Stimulated activated CD4-positive, alpha-beta T cell treated with anti-CD3 and anti-CD28 coated beads, Interleukin-4, amount 100 ng/mL, for 4 hours (primary cell): ENCODE data around the gene CFAP61.

Experiments used
- DNase-seq, 2 experiments: peaks; one replicate each; pipeline ENCODE4 v3.0.0-alpha.2; 2020

Gene CFAP61

DNA sequence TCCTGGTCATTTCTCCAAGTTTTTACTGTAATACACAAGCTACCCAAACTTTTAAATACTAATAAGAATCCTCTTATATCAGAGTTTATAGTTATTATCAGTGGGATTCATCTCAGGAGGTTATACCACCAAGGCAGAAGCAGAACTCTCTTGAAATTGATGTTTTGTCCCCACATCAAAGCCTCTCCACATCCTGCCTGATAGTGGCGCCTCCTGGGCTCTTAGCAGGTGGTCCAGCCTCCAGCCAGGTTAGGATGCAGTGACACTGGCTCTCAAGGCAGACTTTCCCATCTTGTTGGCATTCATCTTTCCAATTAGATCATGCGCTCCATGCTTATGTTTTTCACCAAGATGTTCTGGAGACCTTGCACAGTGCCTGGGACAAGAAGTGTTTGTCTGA, 233.7 kb downstream of the CFAP61 start:
- no peak for DNase-seq

GRCh38 chr20:20289331-20289730, 237.0 kb downstream of the CFAP61 start:
- no peak for DNase-seq

DNA sequence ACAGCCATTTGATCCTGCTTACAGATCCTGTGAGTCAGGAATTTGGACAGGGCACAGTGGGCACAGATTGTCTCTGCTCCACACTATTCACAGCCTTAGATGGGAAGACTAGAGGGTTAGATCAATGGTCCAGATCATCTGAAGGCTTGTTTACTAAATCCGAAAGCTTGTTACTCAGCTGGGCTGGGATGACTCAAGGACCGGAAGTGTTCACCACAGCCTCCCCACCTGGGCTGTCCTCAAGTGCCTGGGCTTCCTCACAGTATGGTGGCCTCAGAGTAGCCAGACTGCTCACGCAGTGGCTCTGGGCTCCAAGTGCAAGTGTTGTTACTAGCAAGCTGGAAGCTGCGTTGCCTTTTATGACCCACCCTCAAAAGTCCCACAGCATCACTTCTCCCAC, 240.1 kb downstream of the CFAP61 start:
- DNase-seq, result no peak

DNA sequence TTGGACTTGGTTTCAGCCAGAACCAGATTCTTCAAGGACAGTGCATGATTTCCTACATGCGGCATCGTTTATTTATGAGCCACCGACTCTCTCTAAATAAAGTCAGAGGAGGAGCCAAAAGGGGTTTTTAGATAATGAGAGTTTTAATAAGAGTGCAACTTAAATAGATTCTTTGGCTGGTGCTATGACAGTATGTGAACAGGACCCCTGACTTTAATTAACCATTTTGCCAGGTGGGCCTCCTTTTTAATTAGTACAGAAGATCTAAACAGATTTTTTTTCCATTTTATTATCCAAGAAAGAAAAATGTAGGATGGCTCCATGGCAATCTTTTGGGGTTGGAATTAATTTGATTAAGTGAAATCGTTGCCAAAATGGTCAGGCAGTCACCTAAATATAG, 240.8 kb downstream of the CFAP61 start:
- no peak for DNase-seq

DNA sequence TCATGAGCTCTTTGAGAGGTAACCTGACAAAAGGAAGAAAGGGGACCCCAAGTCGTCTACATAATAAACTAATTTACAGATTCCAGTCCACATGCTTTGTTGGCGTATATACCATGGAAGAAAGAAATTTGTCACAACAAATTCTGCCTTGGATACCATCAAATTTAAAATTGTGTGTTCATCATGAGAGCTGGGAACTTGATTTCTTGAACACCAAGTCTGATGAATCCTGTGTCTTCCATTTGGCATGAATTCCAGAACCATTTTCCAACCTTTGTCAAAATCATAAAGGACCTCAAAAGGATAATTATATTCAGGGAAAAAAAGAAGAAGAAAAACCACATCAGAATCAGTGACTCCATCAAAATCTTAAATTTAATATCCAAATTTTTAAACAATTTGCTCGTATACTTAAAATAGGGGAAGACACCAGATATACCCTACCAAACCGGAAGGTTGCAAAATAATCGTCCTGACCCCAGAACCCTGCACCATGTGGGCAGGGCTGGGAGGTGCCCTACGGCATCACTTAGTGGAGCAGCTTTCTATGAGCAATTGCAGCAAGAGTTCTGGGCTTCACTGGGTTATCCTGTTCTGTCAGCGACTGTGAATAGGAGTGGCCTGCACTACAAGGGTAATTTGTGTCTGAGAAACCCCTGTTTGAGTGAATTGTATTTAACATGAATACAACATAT, 241.5 kb downstream of the CFAP61 start:
- DNase-seq, result no peak

DNA sequence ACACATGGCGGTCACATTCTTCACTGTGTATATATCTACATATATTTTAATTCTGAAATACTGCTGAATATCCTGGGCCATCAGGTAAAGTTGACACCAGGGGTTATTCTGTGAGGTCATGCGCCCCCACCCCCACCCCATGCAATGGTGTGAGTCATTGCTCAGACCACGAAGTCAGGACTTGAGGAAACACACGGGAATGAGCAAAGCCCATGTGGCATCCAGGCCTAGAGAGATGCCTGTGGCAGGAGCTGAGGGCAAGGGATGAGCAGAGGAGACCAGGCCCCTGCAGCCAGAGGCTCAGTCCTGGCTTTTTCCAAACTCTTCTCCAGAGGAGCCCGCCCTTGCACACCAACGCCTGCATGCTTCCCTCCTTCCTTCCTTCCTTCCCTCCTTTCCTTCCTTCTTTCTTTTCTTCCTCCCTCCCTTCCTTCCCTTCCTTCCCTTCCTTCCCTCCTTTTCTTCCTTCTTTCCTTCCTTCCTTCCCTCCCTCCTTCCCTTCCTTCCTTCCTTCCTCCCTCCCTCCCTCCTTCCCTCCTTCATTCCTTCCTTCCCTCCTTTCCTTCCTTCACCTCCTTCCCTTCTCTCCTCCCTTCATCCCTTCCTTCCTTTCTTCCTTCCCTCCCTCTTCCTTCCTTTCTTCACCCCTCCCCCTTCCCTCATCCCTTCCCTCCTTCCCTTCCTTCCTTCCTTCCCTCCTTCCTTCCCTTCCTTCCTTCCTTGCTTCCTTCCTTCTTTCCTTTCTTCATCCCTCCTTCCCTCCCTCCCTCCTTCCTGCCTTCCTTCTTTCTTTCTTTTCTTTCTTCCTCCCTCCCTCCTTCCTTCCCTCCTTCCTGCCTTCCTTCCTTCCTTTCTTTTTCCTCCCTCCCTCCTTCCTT, 243.5 kb downstream of the CFAP61 start:
- no peak for DNase-seq

- no peak for DNase-seq
Measured at GRCh38 chr20:20297181-20297580, 244.8 kb downstream of the CFAP61 start.

- no peak for DNase-seq
Measured at GRCh38 chr20:20297752-20298151, 245.4 kb downstream of the CFAP61 start.

GRCh38 chr20:20299904-20300303, 247.6 kb downstream of the CFAP61 start:
- DNase-seq, result no peak

DNA sequence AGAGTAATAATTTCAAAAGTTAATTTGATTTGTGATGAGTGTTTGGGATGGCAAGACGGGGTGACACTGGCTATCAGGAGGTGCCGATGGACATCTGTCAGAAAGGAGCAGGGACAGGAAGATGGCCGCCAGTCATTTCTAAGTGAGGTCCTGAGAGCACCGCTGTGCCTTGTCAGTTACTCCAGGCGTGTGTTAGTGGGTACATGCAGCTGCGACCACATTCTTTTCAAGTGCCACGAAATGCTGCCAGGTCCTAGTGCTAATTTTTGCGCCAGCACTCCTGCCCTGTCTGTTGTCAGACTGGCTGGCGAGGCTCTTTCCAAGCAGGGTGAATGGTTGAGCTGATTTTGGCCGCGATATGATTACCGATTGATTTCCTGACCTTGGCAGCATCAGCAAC, 251.0 kb downstream of the CFAP61 start:
- no peak for DNase-seq

GRCh38 chr20:20303742-20304141, 251.4 kb downstream of the CFAP61 start:
- no peak for DNase-seq

DNA sequence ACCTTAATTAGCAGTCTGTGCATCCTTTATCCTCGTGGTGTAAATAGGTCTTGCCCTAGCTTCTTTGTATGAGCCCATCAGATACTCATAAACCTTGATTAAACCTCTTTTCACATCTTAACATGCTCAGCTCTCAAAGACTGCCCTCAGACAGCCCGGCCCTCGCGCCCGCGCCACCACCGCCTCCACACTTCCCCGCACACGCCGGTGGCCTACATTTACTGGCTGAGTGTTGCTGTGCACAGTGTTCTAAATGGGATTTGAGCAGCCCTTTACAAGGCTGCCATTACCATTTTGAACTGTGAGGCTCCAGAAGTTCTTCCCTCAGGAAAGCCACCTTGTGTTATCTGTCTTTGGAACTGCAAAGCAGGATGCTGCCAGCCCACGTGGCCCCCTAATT, 252.6 kb downstream of the CFAP61 start:
- DNase-seq, result no peak

DNA sequence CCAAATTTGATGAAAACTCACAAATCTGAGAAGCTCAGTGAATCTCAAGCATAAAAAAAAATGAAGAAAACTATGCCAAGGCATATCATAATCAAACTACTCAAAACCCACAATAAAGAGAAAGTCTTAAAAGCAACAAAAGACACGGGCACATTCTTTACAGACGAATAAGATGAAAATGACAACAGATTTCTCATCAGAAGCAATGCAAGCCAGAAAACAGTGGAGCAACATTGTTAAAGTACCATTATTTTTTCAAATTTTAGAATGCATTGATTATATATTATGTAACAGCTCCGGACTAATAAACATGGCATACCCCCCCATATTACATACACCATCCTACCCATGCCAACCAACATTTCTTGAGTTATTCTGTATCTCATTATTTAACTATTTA, 260.2 kb downstream of the CFAP61 start:
- DNase-seq, result no peak

DNA sequence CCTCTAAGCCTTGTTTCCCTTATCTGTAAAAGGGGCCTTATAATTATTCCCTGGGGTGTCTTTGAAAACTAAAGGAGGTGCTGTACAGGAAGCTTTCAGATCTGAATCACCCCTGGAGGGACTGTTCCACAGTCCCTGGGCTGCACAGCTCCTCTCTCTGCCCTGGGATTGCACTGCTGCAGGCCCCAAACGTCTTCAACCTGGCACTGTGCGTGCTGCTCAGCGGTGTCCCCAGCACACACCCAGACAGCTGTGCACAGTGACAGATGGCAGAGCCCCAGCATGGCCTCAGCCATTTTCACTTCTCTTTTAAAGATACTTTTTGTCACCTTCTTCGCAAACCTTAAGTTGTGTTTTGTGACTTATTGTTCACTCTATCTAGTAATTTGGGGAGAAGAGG, 264.9 kb downstream of the CFAP61 start:
- DNase-seq, result no peak

GRCh38 chr20:20317621-20318364, 265.5 kb downstream of the CFAP61 start:
- no peak for DNase-seq

DNA sequence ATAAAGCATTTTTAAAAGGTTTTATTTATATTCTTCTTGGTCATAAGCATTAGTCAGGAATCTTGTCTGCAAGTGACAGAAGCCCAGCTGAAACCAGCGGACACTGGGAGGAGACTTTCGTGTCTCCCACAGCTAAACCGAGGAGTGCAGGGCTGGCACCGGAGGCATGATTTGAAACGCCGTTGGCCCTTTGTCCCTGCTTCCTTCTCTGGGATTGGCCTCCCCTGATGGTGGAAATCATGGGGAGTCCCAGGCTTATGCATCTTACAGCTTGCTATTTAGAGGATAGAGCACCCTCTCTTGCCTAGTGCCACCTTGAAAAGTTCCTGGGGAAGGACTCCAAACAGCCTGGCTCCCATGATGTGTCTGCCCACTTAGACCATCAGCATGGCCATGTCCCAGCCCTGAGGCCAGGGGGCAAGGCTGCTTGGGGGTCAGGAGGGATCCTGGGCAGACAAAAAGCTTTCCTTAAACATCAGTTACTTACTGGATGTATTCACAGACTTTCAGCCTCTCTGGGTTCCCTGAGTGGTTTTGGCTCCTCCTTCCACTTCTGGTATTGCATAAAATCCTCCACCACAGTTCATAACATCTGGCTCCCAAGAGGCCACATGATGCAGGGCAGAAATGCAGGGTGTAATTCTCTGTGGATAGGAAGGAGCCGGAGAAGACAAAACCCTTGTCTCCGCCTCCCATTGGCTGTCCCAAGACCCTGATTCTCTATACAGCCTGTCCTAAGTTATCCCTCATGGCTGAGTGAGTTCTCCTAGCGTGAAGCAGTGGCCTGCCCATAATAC, 266.2 kb downstream of the CFAP61 start:
- DNase-seq, result no peak

GRCh38 chr20:20321134-20321533, 268.8 kb downstream of the CFAP61 start:
- DNase-seq, result no peak

DNA sequence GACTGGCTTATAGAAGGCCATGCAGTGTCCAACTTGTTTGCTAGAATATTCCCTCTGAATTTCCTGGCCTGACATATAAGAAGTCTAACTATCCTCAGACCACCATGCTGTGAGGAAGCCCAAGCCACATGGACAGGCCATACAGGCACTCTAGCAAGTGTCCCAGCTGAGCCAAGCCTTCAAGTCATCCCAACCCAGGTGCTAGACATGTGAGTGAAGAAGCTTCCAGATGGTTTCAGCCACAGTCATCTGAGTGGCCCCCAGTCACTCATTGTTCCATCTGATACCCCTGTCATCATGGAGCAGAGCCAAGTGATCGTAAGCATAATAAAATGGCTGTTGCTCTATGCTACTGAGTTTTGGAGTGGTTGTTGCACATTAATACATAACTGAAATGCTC, 269.6 kb downstream of the CFAP61 start:
- no peak for DNase-seq

DNA sequence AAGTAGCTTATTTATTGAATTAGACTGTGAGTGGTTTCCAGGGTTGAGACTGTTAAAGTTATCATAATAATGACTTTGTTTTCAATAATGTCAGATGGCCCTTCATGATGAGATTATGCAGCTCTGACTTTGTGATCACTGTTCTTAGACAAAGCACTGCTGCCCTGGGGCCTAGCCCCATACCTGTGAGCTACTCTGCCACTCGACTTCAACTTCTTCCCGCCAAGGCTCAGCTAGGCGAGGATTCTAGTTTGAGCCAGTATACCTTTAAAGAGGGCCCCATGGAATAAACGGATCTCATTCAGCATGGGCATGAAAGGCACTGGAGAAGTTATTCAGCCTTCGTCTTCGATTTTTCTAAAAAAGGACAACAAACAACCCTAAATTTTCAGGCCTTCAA, 270.6 kb downstream of the CFAP61 start:
- no peak for DNase-seq

DNA sequence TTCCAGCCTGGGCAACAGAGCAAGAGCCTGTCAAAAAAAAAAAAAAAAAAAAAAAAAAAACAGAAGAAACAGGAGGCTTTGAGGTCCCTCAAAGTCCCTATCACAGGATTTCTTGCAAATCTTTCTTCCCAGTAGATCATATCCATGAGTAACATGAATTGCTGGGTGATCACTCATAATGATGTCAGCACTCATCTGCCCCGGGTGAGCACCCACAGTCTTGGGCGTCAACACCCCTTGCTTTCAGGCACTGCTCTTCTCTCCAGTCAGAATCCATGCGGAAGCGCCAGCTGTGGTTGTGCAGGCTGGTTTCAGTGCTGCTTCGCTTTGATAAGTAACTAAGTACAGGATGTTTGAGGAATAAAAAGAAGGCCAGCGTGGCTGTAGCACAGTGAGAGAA, 275.4 kb downstream of the CFAP61 start:
- no peak for DNase-seq

DNA sequence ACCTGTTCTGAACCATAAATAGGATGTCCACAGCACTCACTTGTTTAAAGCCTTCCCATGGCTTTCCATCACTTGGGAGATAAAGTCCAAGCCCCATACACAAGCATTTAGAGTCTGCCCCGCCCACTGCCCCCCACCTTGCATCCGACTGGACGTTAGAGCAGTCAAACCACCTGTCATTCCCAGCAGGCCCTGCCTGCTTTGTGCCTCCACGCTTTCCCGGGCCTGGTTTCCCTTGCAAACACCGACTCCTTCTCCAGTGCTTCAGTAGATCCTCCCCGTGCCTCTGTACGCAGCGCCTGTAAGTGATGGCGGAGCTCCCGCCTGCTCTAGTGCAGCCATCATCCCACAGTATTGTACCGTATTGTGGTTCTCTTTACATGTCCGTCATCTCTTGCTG, 277.2 kb downstream of the CFAP61 start:
- no peak for DNase-seq

DNA sequence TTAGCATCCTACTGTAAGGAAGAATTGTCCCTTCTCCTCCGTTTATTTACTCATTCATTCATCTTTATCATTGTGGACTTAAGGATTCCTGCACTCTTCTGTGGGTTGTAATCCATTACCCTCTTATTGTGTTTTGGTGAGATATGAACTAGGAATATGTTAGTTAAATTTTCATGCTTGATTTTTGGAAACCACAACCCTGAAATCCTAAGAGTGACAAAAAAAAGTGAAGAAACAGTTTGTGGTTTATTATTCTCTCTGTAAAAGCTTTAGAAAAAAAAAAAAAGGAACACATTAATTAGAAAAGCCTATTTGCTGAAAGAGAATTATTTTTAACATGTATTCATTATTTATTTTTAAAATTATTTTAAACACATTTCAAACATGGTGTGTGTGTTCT, 278.8 kb downstream of the CFAP61 start:
- no peak for DNase-seq

- no peak for DNase-seq
Measured at GRCh38 chr20:20331817-20332216, 279.5 kb downstream of the CFAP61 start.
